A549 (cell line): ENCODE results near the gene PGS1. TPM values are rescaled to one million over a fixed set of nuclear protein-coding genes. Genes with fewer than 3 reads are reported as not detected.

Experiments used
- CHD2 ChIP-seq: fragments of 150-350 bp; IDR thresholded peaks from 2 replicates; pipeline ENCODE4 v1.6.1; 2014; ENCODE audit warnings: low read length; ENCODE audit not compliant: partially characterized antibody
- CTCF ChIP-seq: fragments of >200 bp; sonication (Bioruptor Twin); formaldehyde crosslinking; IDR thresholded peaks from 3 replicates; pipeline ENCODE4 v1.5.1; 2016
- EHF ChIP-seq: fragments of 250-450 bp; sonication (Bioruptor Pico); IDR thresholded peaks from 2 replicates; pipeline ENCODE4 v1.5.0; 2020; ENCODE audit warnings: mild to moderate bottlenecking
- EHMT2 ChIP-seq: fragments of 200-600 bp; sonication (generic); IDR thresholded peaks from 2 replicates; pipeline ENCODE4 v1.6.1; 2016; ENCODE audit warnings: antibody characterized with exemption, low read depth, mild to moderate bottlenecking, moderate library complexity
- FOSL2 ChIP-seq, 2 experiments: fragments of 450-650 bp in 1 of 2; fragments of >200 bp in 1 of 2; sonication (Bioruptor Twin) in 1 of 2; formaldehyde crosslinking; IDR thresholded peaks; 2 replicates each; pipeline versions ENCODE4 v1.5.0 to v1.6.1; 2016 to 2020; ENCODE audit warnings: mild to moderate bottlenecking in 1 of 2, moderate library complexity in 1 of 2
- FOXS1 ChIP-seq: fragments of 250-450 bp; sonication (Bioruptor Pico); IDR thresholded peaks from 2 replicates; pipeline ENCODE4 v1.5.0; 2020; ENCODE audit warnings: mild to moderate bottlenecking, moderate library complexity
- GATA3 ChIP-seq: IDR thresholded peaks from 2 replicates; pipeline ENCODE4 v1.6.1; 2012; ENCODE audit warnings: borderline replicate concordance
- HDAC2 ChIP-seq: fragments of 200-600 bp; sonication (generic); IDR thresholded peaks from 2 replicates; pipeline ENCODE4 v1.6.1; 2016
- HES2 ChIP-seq: fragments of >200 bp; sonication (Bioruptor Twin); formaldehyde crosslinking; IDR thresholded peaks from 2 replicates; pipeline ENCODE4 v1.6.1; 2016
- HOXB13 ChIP-seq: fragments of 250-450 bp; sonication (Bioruptor Pico); IDR thresholded peaks from 2 replicates; pipeline ENCODE4 v1.5.0; 2020; ENCODE audit warnings: low read depth, mild to moderate bottlenecking, moderate library complexity
- KDM1A ChIP-seq: fragments of 200-600 bp; sonication (generic); IDR thresholded peaks from 2 replicates; pipeline ENCODE4 v1.6.1; 2016; ENCODE audit warnings: low read depth, mild to moderate bottlenecking
- MAX ChIP-seq: IDR thresholded peaks from 2 replicates; pipeline ENCODE4 v1.6.1; 2012
- NFE2L2 ChIP-seq: fragments of 150-350 bp; conservative IDR thresholded peaks from 2 replicates; pipeline ENCODE4 v1.6.1; 2014; ENCODE audit warnings: low read length
- PBX3 ChIP-seq: IDR thresholded peaks from 2 replicates; pipeline ENCODE4 v1.6.1; 2012
- POLR2AphosphoS2 ChIP-seq: conservative IDR thresholded peaks from 2 replicates; pipeline ENCODE4 v1.6.1; 2012; ENCODE audit warnings: low read length, improper control_type of control experiment, inconsistent platforms
- RCOR1 ChIP-seq: fragments of 150-350 bp; IDR thresholded peaks from 2 replicates; pipeline ENCODE4 v1.6.1; 2014; ENCODE audit warnings: antibody characterized with exemption, low read length, low read depth
- REST ChIP-seq: fragments of 200-600 bp; sonication (generic); IDR thresholded peaks from 2 replicates; pipeline ENCODE4 v1.6.1; 2016; ENCODE audit warnings: antibody characterized with exemption, mild to moderate bottlenecking, moderate library complexity
- SMC3 ChIP-seq: fragments of >200 bp; sonication (Bioruptor Twin); formaldehyde crosslinking; IDR thresholded peaks from 3 replicates; pipeline ENCODE4 v1.6.1; 2018; ENCODE audit warnings: inconsistent platforms
- TFCP2L1 ChIP-seq: fragments of 250-450 bp; sonication (Bioruptor Pico); IDR thresholded peaks from 2 replicates; pipeline ENCODE4 v1.5.0; 2021; ENCODE audit warnings: mild to moderate bottlenecking
- TP53 ChIP-seq: fragments of 250-450 bp; sonication (Bioruptor Pico); IDR thresholded peaks from 2 replicates; pipeline ENCODE4 v1.5.0; 2021; ENCODE audit warnings: mild to moderate bottlenecking, moderate library complexity
- ZC3H11A ChIP-seq: fragments of 450-650 bp; IDR thresholded peaks from 2 replicates; pipeline ENCODE4 v1.6.1; 2014; ENCODE audit warnings: antibody characterized with exemption, mild to moderate bottlenecking
- ZNF302 ChIP-seq: fragments of 250-450 bp; sonication (Bioruptor Pico); IDR thresholded peaks from 2 replicates; pipeline ENCODE4 v1.9.0; 2021; ENCODE audit warnings: inconsistent platforms, mild to moderate bottlenecking, moderate library complexity
- ZSCAN20 ChIP-seq: fragments of 250-450 bp; sonication (Bioruptor Pico); IDR thresholded peaks from 2 replicates; pipeline ENCODE4 v1.8.0; 2022; ENCODE audit warnings: mild to moderate bottlenecking, moderate library complexity
- polyA plus RNA-seq, 4 experiments: library from polyadenylated mRNA; depleted of rRNA in 3 of 4; stranded (reverse); fragments of >200 nt; fragmentation: RNase III in 1 of 4; extraction: RNeasy Plus Mini Kit Qiagen cat#74134 plus additional on column Dnase treatment in 1 of 4; gene quantifications; 2 replicates in 3 of 4; 3 replicates in 1 of 4; pipeline ENCODE4 v1.2.3, GENCODE V29; 2011 to 2017

The PGS1 gene
- polyA plus RNA-seq, 2 of the 4 experiments (the other 2 are of a cell fraction): 23.7 to 29.5 TPM

GRCh38 chr17:78341559-78342448 is 36.6 kb upstream of the PGS1 start (continued):
- TF ChIP-seq REST (no peak), ZC3H11A (no peak), HOXB13 (no peak; the same call in none of the 2 replicates), EHMT2 (no peak), FOXS1 (peak; percentile 36; the same call in 1 of the 2 replicates), POLR2AphosphoS2 (no peak), SMC3 (peak; percentile 31; the same call in 2 of the 3 replicates), NFE2L2 (no peak), CTCF (no peak; the same call in 2 of the 3 replicates), RCOR1 (no peak), ZSCAN20 (CRISPR knock-in tag) (no peak), HES2 (no peak), GATA3 (peak; percentile 7; the same call in 1 of the 2 replicates), TP53 (0 out of 2 replicates have a peak, but pooled peaks have one; percentile 24), EHF (CRISPR knock-in tag) (no peak; the same call in 1 of the 2 replicates), ZNF302 (CRISPR knock-in tag) (no peak), CHD2 (no peak), MAX (peak; percentile 49), FOSL2 (IDR thresholded peaks at IDR 0.05) (no peak), FOSL2 (CRISPR knock-in tag; IDR thresholded peaks at IDR 0.05) (no peak), KDM1A (no peak), PBX3 (no peak), TFCP2L1 (CRISPR knock-in tag) (no peak), HDAC2 (no peak)
- TF ChIP-seq, all 56 proteins: peak for 16
